WTC11 (cell line): ENCODE measurements around the gene RAD21L1. TPM values are rescaled to one million over a fixed set of nuclear protein-coding genes. Genes with fewer than 3 reads are reported as not detected.

Experiments
- ATAC-seq: fragments of 200-7000 bp; cut with Tn5 transposase; 2 replicates; pipeline ENCODE4 v1.10.0; 2021; ENCODE audit warnings: mild to moderate bottlenecking, moderate library complexity
- CTCF ChIA-PET: fragments of 300-600 bp; sonication (Branson Sonifier 250); formaldehyde crosslinking; loops from one replicate; lab custom pipeline; 2021; ENCODE audit warnings: antibody characterized with exemption; lab: Charles Lee
- POLR2A ChIA-PET: fragments of 350-600 bp; sonication (Branson Sonifier 250); formaldehyde crosslinking; loops from one replicate; lab custom pipeline; 2021; ENCODE audit warnings: antibody characterized with exemption; lab: Charles Lee
- DNase-seq: peaks from one replicate; pipeline ENCODE4 v3.0.0; 2021; ENCODE audit warnings: low spot score
- H3K27ac Mint-ChIP-seq: 2 replicates; pipeline ENCODE4 v1.8.0; 2021; ENCODE audit warnings: mixed read lengths
- H3K27me3 Mint-ChIP-seq: 2 replicates; pipeline ENCODE4 v1.8.0; 2021; ENCODE audit warnings: low read depth, mild to moderate bottlenecking, moderate library complexity, mixed read lengths
- H3K36me3 Mint-ChIP-seq: 2 replicates; pipeline ENCODE4 v1.8.0; 2021; ENCODE audit warnings: mixed read lengths
- H3K4me1 Mint-ChIP-seq: 2 replicates; pipeline ENCODE4 v1.8.0; 2022; ENCODE audit warnings: mixed read lengths
- H3K4me3 Mint-ChIP-seq: 2 replicates; pipeline ENCODE4 v1.8.0; 2021; ENCODE audit warnings: mild to moderate bottlenecking, moderate library complexity, mixed read lengths
- H3K9me3 Mint-ChIP-seq: 2 replicates; pipeline ENCODE4 v1.8.0; 2021; ENCODE audit warnings: mixed read lengths
- ATF1 ChIP-seq: sonication (generic); formaldehyde crosslinking; IDR thresholded peaks from 2 replicates; pipeline ENCODE4 v1.8.1; 2023; ENCODE audit warnings: mild to moderate bottlenecking, moderate library complexity, missing genetic modification reagents
- CREB1 ChIP-seq: sonication (generic); formaldehyde crosslinking; IDR thresholded peaks from 2 replicates; pipeline ENCODE4 v1.8.0; 2023; ENCODE audit warnings: mild to moderate bottlenecking, missing genetic modification reagents
- ELF4 ChIP-seq: sonication (generic); formaldehyde crosslinking; IDR thresholded peaks from 2 replicates; pipeline ENCODE4 v1.8.1; 2022; ENCODE audit warnings: low read depth, mild to moderate bottlenecking, moderate library complexity, missing genetic modification reagents
- GTF2I ChIP-seq: fragments of 250-450 bp; sonication (Bioruptor Pico); conservative IDR thresholded peaks from 2 replicates; pipeline ENCODE4 v1.4.0; 2021; ENCODE audit warnings: mild to moderate bottlenecking
- MYBL2 ChIP-seq: sonication (generic); formaldehyde crosslinking; IDR thresholded peaks from 2 replicates; pipeline ENCODE4 v1.8.1; 2023; ENCODE audit warnings: mild to moderate bottlenecking, moderate library complexity, missing genetic modification reagents
- NFE2L1 ChIP-seq: sonication (generic); formaldehyde crosslinking; IDR thresholded peaks from 2 replicates; pipeline ENCODE4 v1.8.1; 2023; ENCODE audit warnings: missing genetic modification reagents
- ZBTB21 ChIP-seq: sonication (generic); formaldehyde crosslinking; IDR thresholded peaks from 2 replicates; pipeline ENCODE4 v1.8.1; 2023; ENCODE audit warnings: mild to moderate bottlenecking, missing genetic modification reagents, borderline replicate concordance
- ZNF121 ChIP-seq: sonication (generic); formaldehyde crosslinking; IDR thresholded peaks from 2 replicates; pipeline ENCODE4 v1.8.0; 2023; ENCODE audit warnings: missing genetic modification reagents
- total RNA-seq: library from RNA; stranded (reverse); gene quantifications from 3 replicates; pipeline ENCODE4 v1.2.3, GENCODE V29; 2021
- TF ChIP-seq, protein P1 (sequence below): sonication (generic); formaldehyde crosslinking; IDR thresholded peaks from 2 replicates; pipeline ENCODE4 v1.8.0; 2022; ENCODE audit warnings: missing genetic modification reagents
- TF ChIP-seq, protein P2 (sequence below): sonication (generic); formaldehyde crosslinking; IDR thresholded peaks from 2 replicates; pipeline ENCODE4 v1.8.0; 2022; ENCODE audit warnings: mild to moderate bottlenecking, missing genetic modification reagents
- TF ChIP-seq, protein P3 (sequence below): sonication (generic); formaldehyde crosslinking; IDR thresholded peaks from 2 replicates; pipeline ENCODE4 v1.8.0; 2022; ENCODE audit warnings: mild to moderate bottlenecking, missing genetic modification reagents
- TF ChIP-seq, protein P4 (sequence below): fragments of 250-450 bp; sonication (Bioruptor Pico); IDR thresholded peaks from 2 replicates; pipeline ENCODE4 v1.8.0; 2021; ENCODE audit warnings: mild to moderate bottlenecking
- TF ChIP-seq, protein P5 (sequence below): sonication (generic); formaldehyde crosslinking; IDR thresholded peaks from 2 replicates; pipeline ENCODE4 v1.8.1; 2023; ENCODE audit warnings: mild to moderate bottlenecking, missing genetic modification reagents, borderline replicate concordance
- TF ChIP-seq, protein P6 (sequence below): fragments of 250-450 bp; sonication (Bioruptor Pico); IDR thresholded peaks from 2 replicates; pipeline ENCODE4 v1.9.0; 2021; ENCODE audit warnings: moderate library complexity, mild to moderate bottlenecking, inconsistent platforms, borderline replicate concordance
- TF ChIP-seq, protein P7 (sequence below): sonication (generic); formaldehyde crosslinking; IDR thresholded peaks from 2 replicates; pipeline ENCODE4 v1.8.1; 2022; ENCODE audit warnings: low read depth, missing genetic modification reagents, borderline replicate concordance
- TF ChIP-seq, protein P8 (sequence below): sonication (generic); formaldehyde crosslinking; IDR thresholded peaks from 2 replicates; pipeline ENCODE4 v1.8.1; 2023; ENCODE audit warnings: mild to moderate bottlenecking, missing genetic modification reagents, moderate library complexity
- TF ChIP-seq, protein P9 (sequence below): sonication (generic); formaldehyde crosslinking; IDR thresholded peaks from 2 replicates; pipeline ENCODE4 v1.8.1; 2022; ENCODE audit warnings: mild to moderate bottlenecking, missing genetic modification reagents, moderate library complexity, borderline replicate concordance

RAD21L1 gene
- total RNA-seq, 1 experiment from 2014 or later, result 0.77 TPM

DNA sequence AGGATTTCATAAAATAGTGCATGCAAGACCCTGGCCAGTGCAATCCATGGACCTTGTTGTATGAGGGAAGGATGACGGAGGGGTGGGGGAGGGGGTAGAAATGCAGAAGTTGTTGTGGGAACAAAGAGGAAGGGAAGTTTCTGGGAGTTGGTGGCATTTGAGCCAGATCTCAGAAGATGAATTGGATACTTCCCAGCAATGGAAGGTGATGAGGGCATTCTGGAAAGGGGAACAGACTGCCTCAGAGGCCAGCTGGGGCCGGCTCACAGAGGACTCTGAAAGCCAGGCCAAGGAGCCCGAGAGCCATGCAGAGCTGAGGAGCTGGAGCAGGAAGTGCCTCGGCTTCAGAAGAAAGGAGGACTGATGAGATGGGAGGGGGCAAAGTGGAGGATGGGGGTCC lies 43.7 kb upstream of the RAD21L1 start (continued):
- no peak for TF ChIP-seq CREB1
- TF ChIP-seq, protein P1, sequence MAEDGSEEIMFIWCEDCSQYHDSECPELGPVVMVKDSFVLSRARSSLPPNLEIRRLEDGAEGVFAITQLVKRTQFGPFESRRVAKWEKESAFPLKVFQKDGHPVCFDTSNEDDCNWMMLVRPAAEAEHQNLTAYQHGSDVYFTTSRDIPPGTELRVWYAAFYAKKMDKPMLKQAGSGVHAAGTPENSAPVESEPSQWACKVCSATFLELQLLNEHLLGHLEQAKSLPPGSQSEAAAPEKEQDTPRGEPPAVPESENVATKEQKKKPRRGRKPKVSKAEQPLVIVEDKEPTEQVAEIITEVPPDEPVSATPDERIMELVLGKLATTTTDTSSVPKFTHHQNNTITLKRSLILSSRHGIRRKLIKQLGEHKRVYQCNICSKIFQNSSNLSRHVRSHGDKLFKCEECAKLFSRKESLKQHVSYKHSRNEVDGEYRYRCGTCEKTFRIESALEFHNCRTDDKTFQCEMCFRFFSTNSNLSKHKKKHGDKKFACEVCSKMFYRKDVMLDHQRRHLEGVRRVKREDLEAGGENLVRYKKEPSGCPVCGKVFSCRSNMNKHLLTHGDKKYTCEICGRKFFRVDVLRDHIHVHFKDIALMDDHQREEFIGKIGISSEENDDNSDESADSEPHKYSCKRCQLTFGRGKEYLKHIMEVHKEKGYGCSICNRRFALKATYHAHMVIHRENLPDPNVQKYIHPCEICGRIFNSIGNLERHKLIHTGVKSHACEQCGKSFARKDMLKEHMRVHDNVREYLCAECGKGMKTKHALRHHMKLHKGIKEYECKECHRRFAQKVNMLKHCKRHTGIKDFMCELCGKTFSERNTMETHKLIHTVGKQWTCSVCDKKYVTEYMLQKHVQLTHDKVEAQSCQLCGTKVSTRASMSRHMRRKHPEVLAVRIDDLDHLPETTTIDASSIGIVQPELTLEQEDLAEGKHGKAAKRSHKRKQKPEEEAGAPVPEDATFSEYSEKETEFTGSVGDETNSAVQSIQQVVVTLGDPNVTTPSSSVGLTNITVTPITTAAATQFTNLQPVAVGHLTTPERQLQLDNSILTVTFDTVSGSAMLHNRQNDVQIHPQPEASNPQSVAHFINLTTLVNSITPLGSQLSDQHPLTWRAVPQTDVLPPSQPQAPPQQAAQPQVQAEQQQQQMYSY (CRISPR knock-in tag), result no peak
- TF ChIP-seq, protein P2, sequence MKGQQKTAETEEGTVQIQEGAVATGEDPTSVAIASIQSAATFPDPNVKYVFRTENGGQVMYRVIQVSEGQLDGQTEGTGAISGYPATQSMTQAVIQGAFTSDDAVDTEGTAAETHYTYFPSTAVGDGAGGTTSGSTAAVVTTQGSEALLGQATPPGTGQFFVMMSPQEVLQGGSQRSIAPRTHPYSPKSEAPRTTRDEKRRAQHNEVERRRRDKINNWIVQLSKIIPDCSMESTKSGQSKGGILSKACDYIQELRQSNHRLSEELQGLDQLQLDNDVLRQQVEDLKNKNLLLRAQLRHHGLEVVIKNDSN (CRISPR knock-in tag), result no peak
- TF ChIP-seq, protein P3, sequence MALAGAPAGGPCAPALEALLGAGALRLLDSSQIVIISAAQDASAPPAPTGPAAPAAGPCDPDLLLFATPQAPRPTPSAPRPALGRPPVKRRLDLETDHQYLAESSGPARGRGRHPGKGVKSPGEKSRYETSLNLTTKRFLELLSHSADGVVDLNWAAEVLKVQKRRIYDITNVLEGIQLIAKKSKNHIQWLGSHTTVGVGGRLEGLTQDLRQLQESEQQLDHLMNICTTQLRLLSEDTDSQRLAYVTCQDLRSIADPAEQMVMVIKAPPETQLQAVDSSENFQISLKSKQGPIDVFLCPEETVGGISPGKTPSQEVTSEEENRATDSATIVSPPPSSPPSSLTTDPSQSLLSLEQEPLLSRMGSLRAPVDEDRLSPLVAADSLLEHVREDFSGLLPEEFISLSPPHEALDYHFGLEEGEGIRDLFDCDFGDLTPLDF (CRISPR knock-in tag), result no peak
- TF ChIP-seq ZNF121 (CRISPR knock-in tag), result no peak
- TF ChIP-seq, protein P4, sequence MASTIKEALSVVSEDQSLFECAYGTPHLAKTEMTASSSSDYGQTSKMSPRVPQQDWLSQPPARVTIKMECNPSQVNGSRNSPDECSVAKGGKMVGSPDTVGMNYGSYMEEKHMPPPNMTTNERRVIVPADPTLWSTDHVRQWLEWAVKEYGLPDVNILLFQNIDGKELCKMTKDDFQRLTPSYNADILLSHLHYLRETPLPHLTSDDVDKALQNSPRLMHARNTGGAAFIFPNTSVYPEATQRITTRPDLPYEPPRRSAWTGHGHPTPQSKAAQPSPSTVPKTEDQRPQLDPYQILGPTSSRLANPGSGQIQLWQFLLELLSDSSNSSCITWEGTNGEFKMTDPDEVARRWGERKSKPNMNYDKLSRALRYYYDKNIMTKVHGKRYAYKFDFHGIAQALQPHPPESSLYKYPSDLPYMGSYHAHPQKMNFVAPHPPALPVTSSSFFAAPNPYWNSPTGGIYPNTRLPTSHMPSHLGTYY (CRISPR knock-in tag), result no peak
- TF ChIP-seq, protein P5, sequence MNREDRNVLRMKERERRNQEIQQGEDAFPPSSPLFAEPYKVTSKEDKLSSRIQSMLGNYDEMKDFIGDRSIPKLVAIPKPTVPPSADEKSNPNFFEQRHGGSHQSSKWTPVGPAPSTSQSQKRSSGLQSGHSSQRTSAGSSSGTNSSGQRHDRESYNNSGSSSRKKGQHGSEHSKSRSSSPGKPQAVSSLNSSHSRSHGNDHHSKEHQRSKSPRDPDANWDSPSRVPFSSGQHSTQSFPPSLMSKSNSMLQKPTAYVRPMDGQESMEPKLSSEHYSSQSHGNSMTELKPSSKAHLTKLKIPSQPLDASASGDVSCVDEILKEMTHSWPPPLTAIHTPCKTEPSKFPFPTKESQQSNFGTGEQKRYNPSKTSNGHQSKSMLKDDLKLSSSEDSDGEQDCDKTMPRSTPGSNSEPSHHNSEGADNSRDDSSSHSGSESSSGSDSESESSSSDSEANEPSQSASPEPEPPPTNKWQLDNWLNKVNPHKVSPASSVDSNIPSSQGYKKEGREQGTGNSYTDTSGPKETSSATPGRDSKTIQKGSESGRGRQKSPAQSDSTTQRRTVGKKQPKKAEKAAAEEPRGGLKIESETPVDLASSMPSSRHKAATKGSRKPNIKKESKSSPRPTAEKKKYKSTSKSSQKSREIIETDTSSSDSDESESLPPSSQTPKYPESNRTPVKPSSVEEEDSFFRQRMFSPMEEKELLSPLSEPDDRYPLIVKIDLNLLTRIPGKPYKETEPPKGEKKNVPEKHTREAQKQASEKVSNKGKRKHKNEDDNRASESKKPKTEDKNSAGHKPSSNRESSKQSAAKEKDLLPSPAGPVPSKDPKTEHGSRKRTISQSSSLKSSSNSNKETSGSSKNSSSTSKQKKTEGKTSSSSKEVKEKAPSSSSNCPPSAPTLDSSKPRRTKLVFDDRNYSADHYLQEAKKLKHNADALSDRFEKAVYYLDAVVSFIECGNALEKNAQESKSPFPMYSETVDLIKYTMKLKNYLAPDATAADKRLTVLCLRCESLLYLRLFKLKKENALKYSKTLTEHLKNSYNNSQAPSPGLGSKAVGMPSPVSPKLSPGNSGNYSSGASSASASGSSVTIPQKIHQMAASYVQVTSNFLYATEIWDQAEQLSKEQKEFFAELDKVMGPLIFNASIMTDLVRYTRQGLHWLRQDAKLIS, result no peak
- TF ChIP-seq, protein P6, sequence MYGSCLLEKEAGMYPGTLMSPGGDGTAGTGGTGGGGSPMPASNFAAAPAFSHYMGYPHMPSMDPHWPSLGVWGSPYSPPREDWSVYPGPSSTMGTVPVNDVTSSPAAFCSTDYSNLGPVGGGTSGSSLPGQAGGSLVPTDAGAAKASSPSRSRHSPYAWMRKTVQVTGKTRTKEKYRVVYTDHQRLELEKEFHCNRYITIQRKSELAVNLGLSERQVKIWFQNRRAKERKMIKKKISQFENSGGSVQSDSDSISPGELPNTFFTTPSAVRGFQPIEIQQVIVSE, result no peak
- no peak for TF ChIP-seq ZBTB21 (CRISPR knock-in tag)
- no peak for TF ChIP-seq ELF4 (CRISPR knock-in tag)
- TF ChIP-seq, protein P7, sequence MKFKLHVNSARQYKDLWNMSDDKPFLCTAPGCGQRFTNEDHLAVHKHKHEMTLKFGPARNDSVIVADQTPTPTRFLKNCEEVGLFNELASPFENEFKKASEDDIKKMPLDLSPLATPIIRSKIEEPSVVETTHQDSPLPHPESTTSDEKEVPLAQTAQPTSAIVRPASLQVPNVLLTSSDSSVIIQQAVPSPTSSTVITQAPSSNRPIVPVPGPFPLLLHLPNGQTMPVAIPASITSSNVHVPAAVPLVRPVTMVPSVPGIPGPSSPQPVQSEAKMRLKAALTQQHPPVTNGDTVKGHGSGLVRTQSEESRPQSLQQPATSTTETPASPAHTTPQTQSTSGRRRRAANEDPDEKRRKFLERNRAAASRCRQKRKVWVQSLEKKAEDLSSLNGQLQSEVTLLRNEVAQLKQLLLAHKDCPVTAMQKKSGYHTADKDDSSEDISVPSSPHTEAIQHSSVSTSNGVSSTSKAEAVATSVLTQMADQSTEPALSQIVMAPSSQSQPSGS, result no peak

DNA sequence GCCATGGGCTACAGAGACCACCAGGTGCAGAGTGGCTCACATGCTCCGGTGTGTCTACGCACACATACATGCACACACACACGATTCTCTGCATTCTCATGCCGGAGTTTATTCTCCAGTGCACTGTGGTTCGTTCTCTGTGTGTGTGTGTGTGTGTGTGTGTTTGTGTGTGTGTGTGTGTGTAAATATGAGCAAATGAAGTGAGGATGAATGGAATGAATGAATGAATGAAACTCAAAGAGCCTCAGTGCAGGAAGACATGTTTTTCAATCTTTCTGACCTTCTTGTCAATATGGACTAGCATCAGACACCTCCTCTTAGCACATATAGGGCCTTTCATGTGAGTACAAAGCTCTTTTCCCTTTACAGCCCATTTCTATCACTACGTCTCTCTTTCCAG lies 42.7 kb upstream of the RAD21L1 start:
- Mint-ChIP-seq H3K4me1 (peaks cover 13% of the 10 kb centered on the region), H3K4me3 (no peak overlapping the region), H3K36me3 (no peaks in the 10 kb centered on the region), H3K27ac (no peak overlapping the region), H3K9me3 (no peaks in the 10 kb centered on the region), H3K27me3 (peaks cover 28% of the 10 kb centered on the region)
- TF ChIP-seq CREB1, result no peak
- TF ChIP-seq GTF2I (CRISPR knock-in tag), result no peak
- no peak for TF ChIP-seq MYBL2
- TF ChIP-seq ATF1 (CRISPR knock-in tag), result no peak
- no peak for TF ChIP-seq NFE2L1
- TF ChIP-seq, protein P8, sequence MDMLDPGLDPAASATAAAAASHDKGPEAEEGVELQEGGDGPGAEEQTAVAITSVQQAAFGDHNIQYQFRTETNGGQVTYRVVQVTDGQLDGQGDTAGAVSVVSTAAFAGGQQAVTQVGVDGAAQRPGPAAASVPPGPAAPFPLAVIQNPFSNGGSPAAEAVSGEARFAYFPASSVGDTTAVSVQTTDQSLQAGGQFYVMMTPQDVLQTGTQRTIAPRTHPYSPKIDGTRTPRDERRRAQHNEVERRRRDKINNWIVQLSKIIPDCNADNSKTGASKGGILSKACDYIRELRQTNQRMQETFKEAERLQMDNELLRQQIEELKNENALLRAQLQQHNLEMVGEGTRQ (CRISPR knock-in tag), result no peak
- TF ChIP-seq, protein P9, sequence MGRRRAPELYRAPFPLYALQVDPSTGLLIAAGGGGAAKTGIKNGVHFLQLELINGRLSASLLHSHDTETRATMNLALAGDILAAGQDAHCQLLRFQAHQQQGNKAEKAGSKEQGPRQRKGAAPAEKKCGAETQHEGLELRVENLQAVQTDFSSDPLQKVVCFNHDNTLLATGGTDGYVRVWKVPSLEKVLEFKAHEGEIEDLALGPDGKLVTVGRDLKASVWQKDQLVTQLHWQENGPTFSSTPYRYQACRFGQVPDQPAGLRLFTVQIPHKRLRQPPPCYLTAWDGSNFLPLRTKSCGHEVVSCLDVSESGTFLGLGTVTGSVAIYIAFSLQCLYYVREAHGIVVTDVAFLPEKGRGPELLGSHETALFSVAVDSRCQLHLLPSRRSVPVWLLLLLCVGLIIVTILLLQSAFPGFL, result no peak
- no peak for DNase-seq
- ChIA-PET POLR2A (no interaction called here), CTCF (no interaction called here)
- no peak for ATAC-seq
